Breast epithelium (tissue), 3 donors: ENCODE results near the gene PAPPA.

Experiments
- CTCF ChIP-seq, 3 donors: fragments of 450-650 bp; IDR thresholded peaks; one replicate each; pipeline ENCODE4 v1.5.1; 2016 to 2017; ENCODE audit warnings: antibody characterized with exemption in 3 of 3, mild to moderate bottlenecking in 3 of 3, moderate library complexity in 3 of 3
- POLR2A ChIP-seq: fragments of 450-650 bp; IDR thresholded peaks from one replicate; pipeline ENCODE4 v1.6.1; 2016; ENCODE audit warnings: antibody characterized with exemption, mild to moderate bottlenecking, moderate library complexity

GRCh38 chr9:116238225-116238624 is 84.6 kb downstream of the PAPPA start:
- no peak for TF ChIP-seq CTCF (IDR thresholded peaks at IDR 0.05)
- no peak for TF ChIP-seq POLR2A
